GM18861 (cell line): Measurements from ENCODE around the gene CA10.

ENCODE experiments used
- ATAC-seq: cut with Tn5 transposase; IDR thresholded peaks from one replicate; pipeline ENCODE4 v1.9.1; 2021; ENCODE audit not compliant: unreplicated experiment

CA10 gene

GRCh38 chr17:52158450-52159042 lies at the start of gene CA10:
CA10 (minus strand) TSS chr17:52158714.
- ATAC-seq: no peak

- no peak for ATAC-seq
These were observed 49.3 kb upstream of the CA10 start for GRCh38 chr17:52207796-52208195.

GRCh38 chr17:52202520-52203080 lies 44.1 kb upstream of the CA10 start:
- no peak for ATAC-seq

- no peak for ATAC-seq
These were observed 43.4 kb upstream of the CA10 start for GRCh38 chr17:52201767-52202519.

- ATAC-seq: no peak
These were observed 33.0 kb upstream of the CA10 start for GRCh38 chr17:52191491-52191890.

DNA sequence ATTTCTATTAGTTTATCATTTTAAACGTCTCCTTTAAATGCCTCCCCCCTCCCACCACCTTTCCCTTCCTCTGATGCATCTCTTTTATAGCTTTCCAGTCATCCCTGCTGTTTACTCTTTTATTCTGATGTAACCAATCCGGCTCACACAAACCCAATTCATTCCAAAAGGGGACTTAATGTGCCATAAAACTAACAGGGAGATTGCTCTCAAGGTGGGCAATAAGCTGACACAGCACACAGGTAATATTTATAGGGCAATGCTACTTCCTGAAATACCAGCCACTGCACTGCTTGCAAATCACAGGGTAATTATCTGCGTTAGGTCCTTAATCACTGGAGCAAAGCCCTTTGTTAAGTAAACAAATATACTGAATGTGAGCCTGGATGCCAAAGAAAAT lies 23.3 kb upstream of the CA10 start:
- no peak for ATAC-seq

DNA sequence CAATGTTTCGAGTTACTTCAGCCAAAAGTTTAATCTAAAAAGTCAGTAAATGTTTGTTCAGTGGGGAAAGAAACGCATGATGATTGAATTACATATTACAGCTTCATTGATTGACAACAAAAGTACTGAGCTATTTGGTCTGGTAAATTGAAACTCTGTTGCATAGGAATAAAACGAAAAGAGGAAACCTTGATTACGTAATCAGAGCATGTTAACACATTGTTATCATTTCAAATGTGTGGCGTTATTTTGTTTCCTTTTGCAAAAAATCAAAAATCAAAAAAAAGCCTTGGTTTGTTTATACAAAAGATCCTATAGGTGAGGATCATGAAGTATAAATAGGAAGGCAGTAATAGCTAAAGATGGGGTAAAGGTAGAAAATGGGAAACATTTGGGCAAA lies 19.5 kb upstream of the CA10 start:
- ATAC-seq: no peak

GRCh38 chr17:52170963-52171572 lies 12.6 kb upstream of the CA10 start:
- no peak for ATAC-seq

GRCh38 chr17:52160136-52160567 lies 1.6 kb upstream of the CA10 start:
- ATAC-seq: no peak

DNA sequence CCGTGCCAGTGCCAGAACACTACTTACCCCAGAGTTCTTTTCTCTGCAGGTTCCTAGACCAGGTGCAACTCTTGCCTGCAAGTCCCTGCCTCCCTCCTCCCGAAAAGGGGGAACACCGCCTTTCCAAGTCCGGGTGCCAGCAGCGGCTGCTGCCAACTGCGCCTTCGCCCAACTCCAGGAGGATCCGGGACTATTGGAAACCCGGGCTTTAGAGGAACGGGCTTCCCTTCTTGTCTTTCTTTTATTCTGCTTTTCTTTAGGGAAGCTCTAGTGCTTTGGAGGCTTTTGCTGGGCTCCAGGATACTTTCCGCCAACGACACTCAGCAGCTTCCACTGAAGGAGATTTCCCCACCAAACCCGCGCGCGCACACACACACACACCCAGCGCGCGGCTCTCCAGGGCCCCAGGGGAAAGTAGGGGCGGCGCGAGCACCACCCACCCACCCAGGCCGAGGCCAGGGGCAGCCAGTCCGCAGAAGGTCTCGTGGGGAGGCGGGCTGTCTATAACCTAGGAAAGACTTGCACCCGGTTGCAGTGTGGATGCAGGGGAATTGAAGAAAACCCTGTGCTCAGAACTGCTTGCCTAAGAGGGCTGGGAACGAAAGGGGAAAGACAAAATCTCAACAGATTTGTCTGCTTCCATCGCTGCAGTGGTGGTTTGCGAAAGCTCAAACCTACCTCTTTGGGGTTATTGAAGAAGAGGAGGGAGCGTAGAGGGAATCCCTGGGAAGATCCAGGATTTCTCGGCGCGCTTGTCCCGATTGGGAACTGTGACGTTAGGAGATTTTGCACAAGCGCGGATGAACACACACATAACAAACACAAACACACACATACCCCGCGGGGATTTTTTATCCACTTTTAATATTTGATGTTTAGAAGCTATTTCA lies 977 bp upstream of the CA10 start:
- no peak for ATAC-seq

DNA sequence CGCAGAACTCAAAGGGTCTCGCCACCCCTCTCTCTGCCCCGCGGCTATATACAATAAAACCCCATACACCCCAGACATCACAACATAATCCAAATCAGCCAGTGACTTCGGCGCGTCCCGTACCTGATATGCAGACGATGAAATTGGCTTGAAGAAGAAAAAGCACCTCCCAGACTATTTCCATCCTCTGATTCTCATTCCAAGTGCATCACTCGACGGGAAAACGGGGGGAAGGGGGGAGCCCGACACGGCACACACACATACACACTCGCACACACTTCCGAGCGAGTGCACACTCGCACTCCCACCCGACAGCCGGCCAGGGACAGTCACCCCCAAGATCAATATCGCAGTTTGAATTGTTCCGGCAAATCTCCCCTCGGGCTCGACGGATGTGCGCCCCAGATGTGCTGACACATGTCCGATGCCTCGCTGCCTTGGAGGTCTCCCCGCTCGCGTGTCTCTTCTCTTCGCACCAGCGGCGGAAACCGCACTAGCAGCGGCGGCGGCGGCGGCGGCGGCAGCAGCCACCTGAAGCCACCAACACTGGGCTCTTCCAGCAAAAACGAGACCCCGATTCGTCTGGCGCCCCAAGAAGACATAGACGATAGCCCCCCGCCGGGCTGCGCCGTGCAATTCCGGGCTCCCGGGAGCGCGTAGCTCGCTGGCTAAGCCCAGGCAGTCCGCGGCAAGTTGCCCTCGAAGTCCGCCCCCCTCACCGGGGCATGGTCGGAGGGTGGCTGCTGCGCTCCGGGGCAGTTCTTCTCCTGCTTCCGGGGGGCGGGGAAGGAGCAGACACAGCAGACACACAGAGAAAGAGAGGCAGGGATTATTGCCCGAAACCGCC lies 688 bp downstream of the CA10 start:
- ATAC-seq: no peak

DNA sequence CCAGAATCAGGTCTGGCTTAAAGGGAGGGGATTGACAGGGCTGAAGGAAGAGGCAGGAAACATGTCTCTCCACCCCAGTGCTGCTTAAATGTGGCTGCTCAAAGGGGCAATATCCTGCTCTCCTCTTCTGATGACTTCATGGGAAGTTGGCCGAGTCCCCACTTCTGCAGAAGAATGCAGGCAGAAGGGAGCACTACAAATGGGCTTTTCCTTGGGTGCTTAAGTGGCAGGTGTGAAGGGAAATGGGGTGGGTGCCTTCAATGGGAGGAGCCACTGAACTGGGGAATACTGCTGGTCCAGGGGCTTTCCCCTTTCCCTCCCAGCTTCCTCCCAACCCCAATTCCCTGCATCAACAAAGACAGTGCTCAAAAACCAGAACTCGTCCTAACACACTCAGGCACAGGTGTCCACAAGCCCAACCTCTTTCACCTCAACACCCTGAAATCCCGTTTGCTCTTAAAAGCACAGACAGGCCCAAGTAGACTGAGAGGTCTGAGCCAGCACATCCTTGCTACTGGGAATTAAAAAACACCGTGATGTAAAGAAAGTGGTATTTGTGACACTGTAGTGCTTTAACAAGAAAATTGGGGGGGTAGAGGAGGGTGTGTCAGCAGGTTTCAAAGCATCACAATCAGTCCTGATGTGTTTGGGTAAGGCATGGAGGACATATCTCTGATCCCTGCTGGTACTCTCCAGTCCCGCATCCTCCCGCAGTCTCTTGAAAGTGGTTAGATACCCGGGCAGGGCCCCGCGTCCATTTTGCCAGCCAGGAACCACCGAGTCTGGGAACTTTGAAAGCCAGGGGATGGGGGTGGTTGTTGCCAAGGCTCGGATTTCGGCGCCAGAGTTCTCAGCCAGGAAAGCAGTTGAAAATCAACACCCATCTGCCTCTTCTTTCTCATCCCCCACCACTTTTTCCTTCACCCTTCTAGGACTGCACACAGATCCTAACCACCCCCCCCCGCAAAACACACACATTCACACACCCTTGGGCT lies 1.6 kb downstream of the CA10 start:
- no peak for ATAC-seq

- no peak for ATAC-seq
These were observed 3.2 kb downstream of the CA10 start for GRCh38 chr17:52155301-52155700.

GRCh38 chr17:52154466-52154865 lies 4.0 kb downstream of the CA10 start:
- no peak for ATAC-seq

DNA sequence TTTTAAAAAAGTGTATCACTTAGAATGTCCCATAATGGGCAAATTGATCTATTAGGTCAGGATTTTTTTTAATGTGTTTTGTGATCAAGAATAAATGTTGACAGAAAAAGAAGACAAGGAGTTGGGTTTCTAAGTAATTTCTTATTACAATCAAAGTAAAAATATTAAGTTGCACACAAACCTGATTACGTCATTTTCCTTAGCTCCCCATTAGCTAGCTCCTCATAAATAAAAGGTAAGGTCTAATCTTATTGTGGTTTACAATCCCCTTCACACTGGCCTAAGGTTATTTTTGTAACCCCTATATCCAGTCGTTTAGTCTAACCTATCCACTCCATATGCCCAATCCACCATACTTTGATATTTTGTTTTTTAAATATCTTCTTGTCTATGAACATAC lies 7.6 kb downstream of the CA10 start:
- no peak for ATAC-seq

GRCh38 chr17:52149626-52150025 lies 8.9 kb downstream of the CA10 start:
- no peak for ATAC-seq

DNA sequence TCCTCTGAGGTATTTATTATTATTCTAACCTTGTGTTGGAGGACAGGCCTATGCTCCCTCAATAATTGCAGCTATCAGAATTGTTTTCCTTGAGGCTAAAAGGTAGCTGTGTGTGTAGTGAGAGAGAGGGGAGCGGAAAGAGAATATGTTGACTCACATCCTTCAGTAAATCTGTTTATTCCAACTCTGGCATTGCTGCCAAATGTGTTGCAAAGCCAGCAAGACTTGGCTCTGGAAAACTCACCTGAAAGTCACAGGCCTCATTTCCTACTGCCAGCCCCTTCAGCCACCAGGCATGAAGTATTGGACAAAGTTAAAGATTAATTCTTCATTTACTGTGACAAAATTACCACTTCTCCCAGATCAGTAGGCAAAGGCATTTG lies 9.6 kb downstream of the CA10 start:
- no peak for ATAC-seq

DNA sequence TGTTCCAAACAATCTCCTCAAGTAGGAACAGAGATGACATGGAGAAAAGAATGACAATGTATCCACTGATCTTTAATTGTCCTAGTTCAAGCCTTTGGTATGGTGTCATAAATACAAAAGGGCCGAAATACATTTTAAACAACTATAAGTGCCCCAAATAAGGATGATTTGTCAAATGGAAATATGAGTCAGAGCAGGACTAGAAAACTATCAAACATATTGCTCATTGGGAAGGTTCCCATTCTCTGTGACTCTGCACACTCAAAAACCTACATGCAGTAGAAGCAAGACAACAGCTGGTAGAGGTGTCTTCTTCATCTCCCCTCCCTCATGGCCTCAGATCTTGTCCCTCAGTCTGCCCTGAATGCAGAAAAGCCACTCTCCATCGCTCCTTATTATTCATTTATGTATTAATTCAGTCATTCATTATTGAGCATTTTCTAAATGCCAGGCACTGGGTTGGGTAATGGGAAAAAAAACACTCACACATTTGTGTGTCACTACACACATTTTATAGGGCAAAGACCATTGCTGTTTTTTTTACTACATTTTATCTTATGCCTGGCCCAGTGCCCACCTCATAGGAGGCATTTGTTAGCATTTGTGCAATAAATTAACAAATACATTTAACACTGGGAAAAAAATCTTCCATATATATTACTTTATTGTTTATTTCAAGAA lies 10.1 kb downstream of the CA10 start:
- ATAC-seq: no peak
